NT2/D1 (cell line): ENCODE measurements around the gene FOXP2.
"Not testable (repeated sequence)": the region's sequence is repeated elsewhere in the genome, so short reads cannot be mapped to it uniquely, and the experiment has no call there.

Experiments used
- SUZ12 ChIP-seq: IDR thresholded peaks from 2 replicates; pipeline ENCODE4 v1.6.1; 2011; ENCODE audit not compliant: insufficient read length, insufficient read depth; ENCODE audit errors: extremely low read depth
- YY1 ChIP-seq: IDR thresholded peaks from 2 replicates; pipeline ENCODE4 v1.6.1; 2011; ENCODE audit not compliant: insufficient read length, insufficient read depth
- ZNF274 ChIP-seq: IDR thresholded peaks from 2 replicates; pipeline ENCODE4 v1.6.1; 2011; ENCODE audit warnings: mild to moderate bottlenecking, low read depth, low read length

DNA sequence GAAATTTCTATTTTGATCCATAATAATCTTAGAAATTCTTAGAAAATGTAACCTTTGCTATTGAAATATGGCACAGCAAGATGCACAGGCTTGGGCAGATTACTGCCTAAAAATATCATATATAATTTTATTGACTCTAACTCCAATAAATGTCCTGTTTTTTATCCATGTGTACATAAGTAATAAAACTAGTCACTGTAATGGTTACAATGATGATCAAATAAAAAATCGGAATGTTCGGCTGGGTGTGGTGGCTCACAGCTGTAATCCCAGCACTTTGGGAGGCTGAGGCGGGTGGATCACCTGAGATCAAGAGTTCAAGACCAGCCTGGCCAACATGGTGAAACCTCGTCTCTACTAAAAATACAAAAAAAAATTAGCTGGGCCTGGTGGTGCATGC, 26.3 kb downstream of the FOXP2 start:
- TF ChIP-seq SUZ12, YY1, ZNF274: not testable (repeated sequence)
